DOHH2 (cell line): ENCODE results near the gene IL9.

Source experiments
- H3F3A ChIP-seq: fragments of 200-600 bp; sonication (generic), shearing (Covaris generic); 2 replicates; pipeline ENCODE4 v1.6.0; 2016; ENCODE audit warnings: antibody characterized with exemption, mild to moderate bottlenecking; ENCODE audit not compliant: control insufficient read depth, insufficient read depth
- H3K27ac ChIP-seq: fragments of 200-600 bp; sonication (generic); 2 replicates; pipeline ENCODE4 v1.5.1; 2014; ENCODE audit warnings: low read depth, mild to moderate bottlenecking, low read length, moderate library complexity
- H3K27me3 ChIP-seq: fragments of 200-600 bp; sonication (generic); 2 replicates; pipeline ENCODE4 v1.6.1; 2014; ENCODE audit warnings: mild to moderate bottlenecking, low read length, mixed read lengths; ENCODE audit not compliant: control insufficient read depth
- H3K36me3 ChIP-seq: fragments of 200-600 bp; sonication (generic); 2 replicates; pipeline ENCODE4 v1.6.1; 2014; ENCODE audit warnings: mild to moderate bottlenecking, low read length, moderate library complexity, mixed read lengths; ENCODE audit not compliant: control insufficient read depth
- H3K4me1 ChIP-seq: fragments of 200-600 bp; sonication (generic); 2 replicates; pipeline ENCODE4 v1.6.1; 2014; ENCODE audit warnings: mild to moderate bottlenecking, low read length, mixed read lengths; ENCODE audit not compliant: control insufficient read depth
- H3K4me2 ChIP-seq: fragments of 200-600 bp; sonication (generic); 2 replicates; pipeline ENCODE4 v1.6.0; 2014; ENCODE audit warnings: mild to moderate bottlenecking, low read length, moderate library complexity
- H3K4me3 ChIP-seq: fragments of 200-600 bp; sonication (generic); 2 replicates; pipeline ENCODE4 v1.5.1; 2014; ENCODE audit warnings: mild to moderate bottlenecking, low read length, mixed read lengths
- H3K79me2 ChIP-seq: fragments of 200-600 bp; sonication (generic); 2 replicates; pipeline ENCODE4 v1.6.1; 2014; ENCODE audit warnings: mild to moderate bottlenecking, low read length, mixed read lengths; ENCODE audit not compliant: control insufficient read depth
- H3K9me2 ChIP-seq: fragments of 200-600 bp; sonication (generic); replicated peaks from 2 replicates; pipeline ENCODE4 v1.6.1; 2014; ENCODE audit warnings: mild to moderate bottlenecking, low read length, mixed read lengths; ENCODE audit not compliant: control insufficient read depth
- H3K9me3 ChIP-seq: fragments of 200-600 bp; sonication (generic); 2 replicates; pipeline ENCODE4 v1.6.1; 2014; ENCODE audit warnings: antibody characterized with exemption, low read length, mixed read lengths; ENCODE audit not compliant: control insufficient read depth, insufficient read depth
- H4K20me1 ChIP-seq: fragments of 200-600 bp; sonication (generic); 2 replicates; pipeline ENCODE4 v1.6.0; 2014; ENCODE audit warnings: low read depth, mild to moderate bottlenecking, antibody characterized with exemption, low read length, moderate library complexity; ENCODE audit not compliant: control insufficient read depth, insufficient read depth
- CTCF ChIP-seq: fragments of 200-600 bp; sonication (generic); IDR thresholded peaks from one replicate; pipeline ENCODE4 v1.5.1; 2014; ENCODE audit warnings: antibody characterized with exemption, mild to moderate bottlenecking, low read depth, low read length; ENCODE audit not compliant: poor library complexity, severe bottlenecking
- EZH2phosphoT487 ChIP-seq: fragments of 200-600 bp; sonication (generic); IDR thresholded peaks from 2 replicates; pipeline ENCODE4 v1.6.1; 2017; ENCODE audit warnings: borderline replicate concordance, mild to moderate bottlenecking, antibody characterized with exemption, low read length, moderate library complexity, mixed read lengths

IL9 gene

GRCh38 chr5:135880278-135880677, 15.4 kb downstream of the IL9 start:
- Histone ChIP-seq H3K9me3 (no peaks in the 10 kb centered on the region), H3K4me1 (no peaks in the 10 kb centered on the region), H3K4me2 (no peak overlapping the region), H3F3A (no peaks in the 10 kb centered on the region), H3K4me3 (no peak overlapping the region), H3K27ac (no peak overlapping the region), H3K36me3 (no peaks in the 10 kb centered on the region), H3K9me2 (no peaks in the 10 kb centered on the region), H3K27me3 (0 out of 2 replicates have a peak, but pooled peaks cover 5% of the 10 kb centered on the region), H3K79me2 (no peaks in the 10 kb centered on the region), H4K20me1 (no peaks in the 10 kb centered on the region)
- no peak for TF ChIP-seq EZH2phosphoT487
- TF ChIP-seq CTCF, result peak; percentile 64

- H3K4me2 ChIP-seq, result no peak overlapping the region
- H3K9me3 ChIP-seq, result no peaks in the 10 kb centered on the region
- no peak for TF ChIP-seq CTCF
- no peak for TF ChIP-seq EZH2phosphoT487
- no peaks in the 10 kb centered on the region for H3K36me3 ChIP-seq
- H3K4me1 ChIP-seq, result no peaks in the 10 kb centered on the region
- H3K9me2 ChIP-seq, result no peaks in the 10 kb centered on the region
- H3K27ac ChIP-seq, result no peak overlapping the region
- H3F3A ChIP-seq, result no peaks in the 10 kb centered on the region
- no peaks in the 10 kb centered on the region for H4K20me1 ChIP-seq
- H3K4me3 ChIP-seq, result no peak overlapping the region
- no peaks in the 10 kb centered on the region for H3K79me2 ChIP-seq
- 0 out of 2 replicates have a peak, but pooled peaks cover 5% of the 10 kb centered on the region for H3K27me3 ChIP-seq
These were observed 16.1 kb downstream of the IL9 start for GRCh38 chr5:135879591-135879990.

GRCh38 chr5:135878156-135878620, 17.5 kb downstream of the IL9 start:
- no peaks in the 10 kb centered on the region for H3K4me1 ChIP-seq
- no peaks in the 10 kb centered on the region for H4K20me1 ChIP-seq
- no peak overlapping the region for H3K4me3 ChIP-seq
- no peaks in the 10 kb centered on the region for H3K36me3 ChIP-seq
- no peaks in the 10 kb centered on the region for H3K9me3 ChIP-seq
- no peaks in the 10 kb centered on the region for H3K79me2 ChIP-seq
- 0 out of 2 replicates have a peak, but pooled peaks cover 5% of the 10 kb centered on the region for H3K27me3 ChIP-seq
- H3K9me2 ChIP-seq, result no peaks in the 10 kb centered on the region
- no peak overlapping the region for H3K4me2 ChIP-seq
- H3K27ac ChIP-seq, result no peak overlapping the region
- TF ChIP-seq CTCF (no peak), EZH2phosphoT487 (no peak)
- H3F3A ChIP-seq, result no peaks in the 10 kb centered on the region
